ENCODE data around the gene SIGLEC9. TPM values are rescaled to one million over a fixed set of nuclear protein-coding genes. Genes with fewer than 3 reads are reported as not detected.
A peak's percentile ranks its signal among the peaks of the same experiment; 100 is the strongest.
"Not testable (repeated sequence)": the region's sequence is repeated elsewhere in the genome, so short reads cannot be mapped to it uniquely, and the experiment has no call there.

The SIGLEC9 gene
- polyA plus RNA-seq, 3 donors: 0.78 to 7.1 (median 4.3) TPM

DNA sequence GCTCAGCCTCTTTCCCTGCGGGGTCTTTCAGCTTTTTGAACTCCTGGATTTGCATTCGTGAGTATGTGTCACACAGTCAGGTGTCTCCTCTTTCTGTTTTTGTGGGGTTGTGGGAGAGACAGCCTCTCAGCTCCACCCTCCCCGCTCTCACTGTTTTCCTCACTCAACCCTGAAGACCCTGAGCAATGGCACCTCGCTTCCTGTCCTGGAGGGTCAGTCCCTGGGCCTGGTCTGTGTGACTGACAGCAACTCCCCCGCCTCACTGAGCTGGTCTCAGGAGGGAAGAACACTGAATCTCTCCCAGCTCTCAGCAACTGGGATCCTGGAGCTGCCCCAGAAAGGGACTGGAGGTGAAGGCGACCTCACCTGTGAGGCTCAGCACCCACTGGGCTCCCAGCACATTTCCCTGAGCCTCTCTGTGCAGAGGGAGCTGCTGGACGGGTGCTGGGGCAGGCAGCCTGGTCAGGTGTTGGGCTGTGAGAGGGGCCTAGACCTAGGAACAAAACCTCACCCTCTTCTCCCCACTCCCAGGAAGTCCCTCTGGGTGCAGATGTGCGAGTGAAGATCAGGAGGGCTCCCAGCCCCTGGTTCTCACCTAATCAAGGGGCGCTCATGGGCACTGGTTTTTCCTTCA is 13.2 kb downstream of the SIGLEC9 start:
- peak overlapping the region; percentile 58 for H3K27ac ChIP-seq (ENCODE audit: low read depth, low read length)
- WGBS, 3 donors: 70 to 75% (median 75%) methylated on average over 9 of the region's 9 CpGs

DNA sequence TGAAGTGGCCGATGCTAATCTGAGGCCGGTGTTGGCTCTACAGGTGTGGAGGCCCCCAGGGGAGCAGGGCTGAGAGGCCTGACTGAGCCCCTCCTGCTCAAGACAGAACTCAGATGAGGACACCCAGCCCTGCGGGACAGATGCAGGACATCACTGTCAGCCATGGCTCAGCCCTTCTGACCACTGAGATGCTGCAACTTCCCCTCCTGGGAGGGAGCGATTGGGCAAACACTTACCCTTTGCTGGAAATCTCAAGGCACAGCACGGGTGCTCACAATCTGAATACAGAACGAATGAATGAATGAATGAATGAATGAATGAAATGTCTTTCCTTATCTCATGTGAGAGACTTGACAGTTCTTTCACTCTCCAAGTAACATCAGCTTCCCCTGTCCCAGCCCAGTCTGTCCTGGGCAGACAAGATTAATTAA is 13.9 kb downstream of the SIGLEC9 start:
- peak overlapping the region; percentile 58 for H3K27ac ChIP-seq (ENCODE audit: low read depth, low read length)
- 30 to 62% (median 49%) methylated on average over 6 of the region's 6 CpGs for WGBS, 3 donors

- no peak overlapping the region for H3K27ac ChIP-seq (ENCODE audit: low read depth, low read length)
- 46 to 50% (median 47%) methylated on average over 4 of the region's 4 CpGs for WGBS, 3 donors
Measured at GRCh38 chr19:51139299-51140014, 14.8 kb downstream of the SIGLEC9 start.

DNA sequence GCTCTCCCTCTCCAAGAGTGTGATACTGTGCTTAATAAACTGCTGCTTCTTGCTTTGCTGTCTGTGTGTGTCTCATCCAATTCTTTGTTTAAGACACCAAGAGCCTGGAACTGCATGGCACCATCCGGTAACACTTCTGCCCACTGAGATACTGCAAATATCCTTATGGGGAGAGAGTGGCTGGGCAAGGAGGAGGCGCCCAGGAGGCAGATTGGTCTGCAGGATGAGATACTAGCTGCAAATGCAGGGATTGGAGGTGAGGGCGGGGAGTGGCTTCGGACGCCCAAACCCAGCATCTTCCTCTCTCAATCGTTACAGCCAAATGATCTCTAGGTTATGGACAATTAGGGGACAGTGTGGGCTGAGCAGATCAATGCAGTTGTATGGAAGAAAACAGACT is 15.7 kb downstream of the SIGLEC9 start:
- WGBS, 3 donors: 35 to 62% (median 59%) methylated on average over 6 of the region's 6 CpGs
- no peak overlapping the region for H3K27ac ChIP-seq (ENCODE audit: low read depth, low read length)

DNA sequence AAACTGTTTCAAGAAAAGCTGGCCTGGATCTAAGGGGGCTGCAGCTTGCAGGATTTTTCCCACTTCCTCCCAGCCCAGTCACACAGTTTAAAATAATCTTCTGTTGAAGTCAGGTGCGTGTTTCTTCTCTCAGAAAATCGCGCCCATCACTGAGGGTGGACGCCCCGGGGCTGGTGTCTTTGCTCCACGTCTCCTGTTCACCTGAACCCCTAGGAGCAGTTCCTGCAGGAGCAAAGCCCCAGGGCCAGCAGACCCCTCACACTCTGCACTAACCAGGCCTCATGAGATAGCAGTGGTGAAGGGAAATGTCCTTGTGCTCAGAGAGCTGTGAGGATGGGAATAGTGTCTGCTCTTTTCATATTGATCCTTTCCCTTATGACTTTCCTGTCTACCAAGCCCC is 16.5 kb downstream of the SIGLEC9 start:
- 68 to 85% (median 85%) methylated on average over 6 of the region's 6 CpGs for WGBS, 3 donors
- no peak overlapping the region for H3K27ac ChIP-seq (ENCODE audit: low read depth, low read length)

- 48 to 70% (median 60%) methylated on average over 12 to 14 of the region's 14 CpGs for WGBS, 3 donors
- H3K27ac ChIP-seq (ENCODE audit: low read depth, low read length): no peak within 1 kb of the TSS
Measured at GRCh38 chr19:51142119-51142518, 17.4 kb downstream of the SIGLEC9 start, which contains the start of gene SIGLEC7. SIGLEC7 (plus strand) TSS chr19:51142301; CDS start chr19:51142370, 69 bp downstream.

DNA sequence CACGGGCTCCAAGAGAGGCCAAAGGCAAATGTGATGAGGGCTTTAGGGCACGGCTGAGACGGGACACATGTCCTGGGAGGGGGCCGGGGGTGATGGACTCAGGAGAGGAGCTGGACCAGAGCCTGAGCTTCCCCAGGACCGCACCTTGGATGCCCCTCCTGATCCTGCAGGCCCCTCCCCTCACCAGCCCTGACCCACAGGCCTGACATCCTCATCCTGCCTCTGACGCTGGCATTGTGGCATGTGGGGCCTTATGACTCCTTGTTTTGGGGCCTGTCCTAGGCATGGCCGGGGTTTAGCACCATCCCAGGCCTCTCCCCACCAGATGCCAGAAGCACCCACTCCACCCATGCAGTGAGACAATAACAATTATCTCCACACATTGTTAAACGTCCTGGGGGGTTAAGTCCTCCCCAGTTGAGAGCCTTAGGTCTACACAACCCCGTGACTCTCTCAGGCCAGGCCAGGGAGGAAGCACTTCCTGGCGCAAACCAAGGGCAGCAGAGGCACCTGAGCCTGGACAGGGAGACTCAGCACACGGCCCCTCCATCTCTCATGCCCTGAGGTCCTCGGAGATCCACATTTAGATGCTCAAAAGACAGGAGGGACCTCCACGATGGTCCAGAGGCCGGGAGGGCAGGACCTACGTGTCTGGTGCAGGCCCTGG is 18.2 kb downstream of the SIGLEC9 start:
- not testable (repeated sequence) for H3K27ac ChIP-seq (ENCODE audit: low read depth, low read length)
- WGBS, 3 donors: 73 to 80% (median 77%) methylated on average over 7 to 14 of the region's 15 CpGs

DNA sequence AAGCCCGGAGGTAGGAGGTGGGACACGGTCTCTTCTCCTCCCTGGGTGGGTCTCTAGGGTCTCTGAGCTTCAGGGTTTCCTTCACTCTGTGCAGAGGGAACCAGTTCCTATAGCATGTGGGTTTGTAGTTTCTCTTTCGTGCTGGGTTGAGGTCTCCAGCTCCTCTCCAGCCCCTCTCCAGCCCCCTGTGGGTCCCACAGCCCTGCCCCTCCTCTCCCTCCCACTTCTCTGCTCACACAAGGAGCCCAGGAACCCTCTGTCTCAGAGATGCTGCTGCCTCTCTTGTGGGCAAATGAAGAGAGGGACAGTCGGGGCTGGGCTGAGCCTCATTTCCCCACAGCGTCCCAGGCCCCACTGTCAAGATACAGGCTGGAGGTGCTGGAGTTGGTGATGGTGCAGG is 18.8 kb downstream of the SIGLEC9 start:
- 81 to 90% (median 87%) methylated on average over 5 of the region's 5 CpGs for WGBS, 3 donors
- no peak overlapping the region for H3K27ac ChIP-seq (ENCODE audit: low read depth, low read length)

GRCh38 chr19:51144482-51145045 is 19.9 kb downstream of the SIGLEC9 start:
- WGBS, 3 donors: 69 to 89% (median 87%) methylated on average over 11 of the region's 11 CpGs
- no peak overlapping the region for H3K27ac ChIP-seq (ENCODE audit: low read depth, low read length)

- H3K27ac ChIP-seq (ENCODE audit: low read depth, low read length): no peak overlapping the region
- WGBS, 3 donors: 49 to 78% (median 75%) methylated on average over 4 of the region's 4 CpGs
Measured at GRCh38 chr19:51145916-51146493, 21.3 kb downstream of the SIGLEC9 start.

GRCh38 chr19:51146751-51147150 is 22.0 kb downstream of the SIGLEC9 start:
- 79 to 91% (median 90%) methylated on average over 7 of the region's 7 CpGs for WGBS, 3 donors
- H3K27ac ChIP-seq (ENCODE audit: low read depth, low read length): no peak overlapping the region

- no peak overlapping the region for H3K27ac ChIP-seq (ENCODE audit: low read depth, low read length)
- WGBS, 3 donors: 31 to 40% (median 36%) methylated on average over 1 of the region's 1 CpG
Measured at GRCh38 chr19:51147663-51148062, 23.0 kb downstream of the SIGLEC9 start.

DNA sequence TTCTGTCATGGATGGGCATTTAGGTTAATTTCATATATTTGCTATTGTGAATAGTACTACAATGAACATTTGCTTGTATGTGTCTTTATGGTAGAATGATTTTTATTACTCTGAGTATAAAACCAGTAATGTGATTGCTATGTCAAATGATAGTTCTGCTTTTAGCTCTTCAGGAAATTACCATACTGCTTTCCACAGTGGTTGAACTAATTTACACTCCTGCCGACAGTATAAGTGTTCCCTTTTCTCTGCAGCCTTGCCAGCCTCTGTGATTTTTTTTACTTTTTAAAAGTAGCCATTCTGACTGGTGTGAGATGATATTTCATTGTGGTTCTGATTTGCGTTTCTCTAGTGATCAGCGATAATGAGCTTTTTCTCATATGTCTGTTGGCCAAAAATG is 23.9 kb downstream of the SIGLEC9 start:
- 34 to 74% (median 45%) methylated on average over 3 of the region's 3 CpGs for WGBS, 3 donors
- H3K27ac ChIP-seq (ENCODE audit: low read depth, low read length): no peak overlapping the region

DNA sequence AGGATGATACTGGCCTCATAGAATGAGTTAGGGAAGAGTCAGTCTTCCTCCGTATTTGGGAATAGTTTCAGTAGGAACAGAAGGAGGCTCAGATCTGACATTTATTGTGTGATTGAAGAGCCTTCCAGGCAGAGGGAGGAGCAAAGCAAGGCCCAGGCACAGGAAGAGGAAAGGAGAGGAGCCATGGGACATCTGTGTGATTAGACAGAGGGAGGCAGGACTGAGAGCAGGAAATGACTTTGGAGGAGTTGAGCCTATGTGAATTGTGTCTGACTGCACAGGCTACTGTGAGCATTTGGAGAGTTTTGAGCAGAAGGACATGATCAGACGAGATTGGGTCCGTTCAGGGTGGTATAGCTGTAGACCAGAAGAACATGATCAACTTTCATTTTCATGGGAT is 25.9 kb downstream of the SIGLEC9 start:
- H3K27ac ChIP-seq (ENCODE audit: low read depth, low read length): no peak overlapping the region
- 61 to 69% (median 62%) methylated on average over 3 of the region's 3 CpGs for WGBS, 3 donors

GRCh38 chr19:51156710-51157109 is 32.0 kb downstream of the SIGLEC9 start:
- 34 to 81% (median 62%) methylated on average over 2 of the region's 2 CpGs for WGBS, 3 donors
- no peak overlapping the region for H3K27ac ChIP-seq (ENCODE audit: low read depth, low read length)

DNA sequence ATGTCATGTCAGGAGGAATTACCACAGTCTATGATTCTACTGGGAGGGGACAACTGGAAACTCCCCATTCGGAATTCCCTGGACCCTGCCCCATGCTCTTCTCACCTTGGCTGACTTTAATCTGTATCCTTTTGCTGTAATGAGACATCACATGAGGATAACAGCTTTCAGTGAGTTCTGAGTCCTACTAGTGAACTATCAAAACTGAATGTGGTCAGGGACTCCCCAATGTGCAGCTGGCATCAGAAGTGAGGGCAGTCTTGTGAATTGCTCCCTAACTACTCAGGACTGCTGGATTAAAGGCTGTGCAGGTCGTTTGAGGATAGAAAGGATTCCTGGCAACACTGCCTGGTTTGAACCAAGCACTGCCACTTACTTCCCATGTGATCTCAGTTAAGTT is 32.6 kb downstream of the SIGLEC9 start:
- H3K27ac ChIP-seq (ENCODE audit: low read depth, low read length): no peak overlapping the region
- WGBS, 3 donors: 23 to 43% (median 41%) methylated on average over 2 of the region's 2 CpGs

DNA sequence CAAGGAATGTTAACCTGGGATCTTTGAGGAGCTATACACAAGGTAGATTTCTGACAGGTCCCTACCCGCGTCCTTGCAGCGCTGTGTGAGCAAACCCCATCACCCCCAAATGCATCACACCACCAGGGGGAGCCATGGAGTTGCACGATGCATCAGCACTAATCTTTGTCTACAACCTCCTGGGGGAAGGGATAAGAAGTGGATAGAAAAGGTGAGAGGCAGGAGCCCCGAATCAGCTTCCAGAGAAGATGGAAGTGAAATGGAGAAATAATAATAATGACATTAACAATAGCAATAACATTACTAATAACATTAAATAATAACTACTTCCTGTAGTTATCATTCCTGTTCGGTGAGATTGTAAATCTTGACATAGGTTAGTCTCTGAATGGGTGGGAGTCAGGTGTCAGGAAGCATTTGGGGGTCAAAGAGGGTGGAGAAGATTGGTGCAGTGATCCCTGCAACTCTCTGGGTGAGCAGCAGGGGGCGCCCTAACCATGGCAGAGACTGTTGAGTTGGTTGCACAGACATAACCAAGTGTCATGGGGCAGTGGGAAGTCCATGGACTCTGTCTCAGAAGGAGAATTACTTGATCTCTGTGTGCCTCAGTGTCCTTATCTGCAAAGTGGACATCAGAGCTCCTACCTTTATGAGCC is 33.9 kb downstream of the SIGLEC9 start:
- 32 to 42% (median 33%) methylated on average over 7 of the region's 7 CpGs for WGBS, 3 donors
- no peak overlapping the region for H3K27ac ChIP-seq (ENCODE audit: low read depth, low read length)

- WGBS, 3 donors: 86 to 87% (median 87%) methylated on average over 4 of the region's 4 CpGs
Measured at GRCh38 chr19:51159656-51160055, 35.0 kb downstream of the SIGLEC9 start.

More at GRCh38 chr19:51159656-51160055, 35.0 kb downstream of the SIGLEC9 start:
- no peak overlapping the region for H3K27ac ChIP-seq (ENCODE audit: low read depth, low read length)

Measured in adipose tissue (tissue), 3 donors.